CD4-positive, alpha-beta T cell (primary cell): Measurements from ENCODE around the gene FCRL3. TPM values are rescaled to one million over a fixed set of nuclear protein-coding genes. Genes with fewer than 3 reads are reported as not detected.
"Not testable (repeated sequence)": the region's sequence is repeated elsewhere in the genome, so short reads cannot be mapped to it uniquely, and the experiment has no call there.

Source experiments
- ATAC-seq: fragments of 200-7000 bp; cut with Tn5 transposase; one replicate; pipeline ENCODE4 v1.10.0; 2022; ENCODE audit warnings: mild to moderate bottlenecking; ENCODE audit not compliant: poor library complexity
- CTCF ChIA-PET: fragments of 350-600 bp; sonication (Branson Sonifier 250); formaldehyde crosslinking; loops from one replicate; lab custom pipeline; 2021; ENCODE audit warnings: antibody characterized with exemption, inconsistent platforms; lab: Charles Lee
- POLR2A ChIA-PET: fragments of 350-600 bp; sonication (Branson Sonifier 250); formaldehyde crosslinking; loops from one replicate; lab custom pipeline; 2021; ENCODE audit warnings: antibody characterized with exemption, inconsistent platforms; lab: Charles Lee
- DNase-seq, 14 experiments: peaks; one replicate each; pipeline ENCODE4 v3.0.0-alpha.2; 2013 to 2020; ENCODE audit warnings: mixed read lengths in 2 of 14
- H3K27ac ChIP-seq, 2 donors: one replicate each; pipeline versions ENCODE4 v1.5.1 to v1.7.0; 2013; ENCODE audit warnings: low read length in 2 of 2, low read depth in 1 of 2, mild to moderate bottlenecking in 1 of 2
- H3K27me3 ChIP-seq, 2 experiments: 1 replicate in 1 of 2; 2 replicates in 1 of 2; pipeline versions ENCODE4 v1.6.1 to v1.7.0; 2013; ENCODE audit warnings: low read length in 2 of 2, control low read depth in 1 of 2, mild to moderate bottlenecking in 1 of 2, moderate library complexity in 1 of 2; ENCODE audit not compliant: insufficient read depth in 2 of 2, control insufficient read depth in 1 of 2
- H3K36me3 ChIP-seq: one replicate; pipeline ENCODE4 v1.6.1; 2013; ENCODE audit warnings: low read length, control low read depth; ENCODE audit not compliant: insufficient read depth
- H3K4me1 ChIP-seq: one replicate; pipeline ENCODE4 v1.6.1; 2013; ENCODE audit warnings: low read length, control low read depth; ENCODE audit not compliant: insufficient read depth
- H3K4me3 ChIP-seq: one replicate; pipeline ENCODE4 v1.5.1; 2013; ENCODE audit warnings: mild to moderate bottlenecking, low read length, moderate library complexity
- H3K9me3 ChIP-seq, 2 experiments: 1 replicate in 1 of 2; 2 replicates in 1 of 2; pipeline versions ENCODE4 v1.6.1 to v1.7.0; 2013; ENCODE audit warnings: low read length in 2 of 2, mild to moderate bottlenecking in 2 of 2, control low read depth in 1 of 2, moderate library complexity in 1 of 2; ENCODE audit not compliant: control insufficient read depth in 1 of 2, insufficient read depth in 1 of 2
- H3K27ac Mint-ChIP-seq: one replicate; pipeline ENCODE4 v1.8.0; 2020; ENCODE audit warnings: mixed read lengths
- H3K27me3 Mint-ChIP-seq: one replicate; pipeline ENCODE4 v1.8.0; 2021; ENCODE audit warnings: mixed read lengths
- H3K36me3 Mint-ChIP-seq: one replicate; pipeline ENCODE4 v1.8.0; 2021; ENCODE audit warnings: low read depth, mixed read lengths
- H3K4me1 Mint-ChIP-seq: one replicate; pipeline ENCODE4 v1.8.0; 2021; ENCODE audit warnings: low read depth, mixed read lengths
- H3K4me3 Mint-ChIP-seq: one replicate; pipeline ENCODE4 v1.8.0; 2020; ENCODE audit warnings: mild to moderate bottlenecking, mixed read lengths
- H3K9me3 Mint-ChIP-seq: one replicate; pipeline ENCODE4 v1.8.0; 2020; ENCODE audit warnings: mixed read lengths
- CTCF ChIP-seq: fragments of 200-600 bp; IDR thresholded peaks from one replicate; pipeline ENCODE4 v1.8.0; 2022; ENCODE audit warnings: antibody characterized with exemption, mild to moderate bottlenecking
- intact Hi-C, 2 experiments: fragments of 100-400 bp; cut with DNase I in 1 of 2; cut with micrococcal nuclease in 1 of 2; formaldehyde crosslinking; loops; one replicate each; pipeline versions ENCODE4 v1.15.1 to v1.9.0; 2023 to 2025; cut with DNase I, micrococcal nuclease
- polyA plus RNA-seq, 2 donors: library from polyadenylated mRNA; unstranded; fragments of 120-200 nt; gene quantifications; one replicate each; pipeline ENCODE4 v1.2.1, GENCODE V29; 2013
- total RNA-seq, 174 experiments: library from RNA in 2 of 174; stranded (reverse) in 2 of 174; gene quantifications; one replicate each; pipeline ENCODE4 v1.2.3 and lab custom pipeline; 2021 to 2026

The FCRL3 gene, protein sequence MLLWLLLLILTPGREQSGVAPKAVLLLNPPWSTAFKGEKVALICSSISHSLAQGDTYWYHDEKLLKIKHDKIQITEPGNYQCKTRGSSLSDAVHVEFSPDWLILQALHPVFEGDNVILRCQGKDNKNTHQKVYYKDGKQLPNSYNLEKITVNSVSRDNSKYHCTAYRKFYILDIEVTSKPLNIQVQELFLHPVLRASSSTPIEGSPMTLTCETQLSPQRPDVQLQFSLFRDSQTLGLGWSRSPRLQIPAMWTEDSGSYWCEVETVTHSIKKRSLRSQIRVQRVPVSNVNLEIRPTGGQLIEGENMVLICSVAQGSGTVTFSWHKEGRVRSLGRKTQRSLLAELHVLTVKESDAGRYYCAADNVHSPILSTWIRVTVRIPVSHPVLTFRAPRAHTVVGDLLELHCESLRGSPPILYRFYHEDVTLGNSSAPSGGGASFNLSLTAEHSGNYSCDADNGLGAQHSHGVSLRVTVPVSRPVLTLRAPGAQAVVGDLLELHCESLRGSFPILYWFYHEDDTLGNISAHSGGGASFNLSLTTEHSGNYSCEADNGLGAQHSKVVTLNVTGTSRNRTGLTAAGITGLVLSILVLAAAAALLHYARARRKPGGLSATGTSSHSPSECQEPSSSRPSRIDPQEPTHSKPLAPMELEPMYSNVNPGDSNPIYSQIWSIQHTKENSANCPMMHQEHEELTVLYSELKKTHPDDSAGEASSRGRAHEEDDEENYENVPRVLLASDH
- 1 to 10 TPM in 1 of 2 experiments, under 1 TPM in 1; 0.99 to 1.1 TPM for total RNA-seq
- 12.0 TPM for polyA plus RNA-seq (2013, experiment 1 of 2)
- 17.7 TPM for polyA plus RNA-seq (2013, experiment 2 of 2)
- 0.56 to 35.7 (median 10.8) reads per million in 172 experiments for total RNA-seq (lab: John Stamatoyannopoulos, UW)

GRCh38 chr1:157700732-157701131 is at the start of gene FCRL3:
TSS of gene FCRL3 (minus strand) at chr1:157700769. CDS start at chr1:157700489, 280 bp downstream.
- Histone ChIP-seq H3K9me3 (no peaks in the 10 kb centered on the region), H3K27ac (no peak within 1 kb of the TSS), H3K36me3 (no peaks in the 10 kb centered on the region), H3K27me3 (peaks cover 0 to 3% of the 10 kb centered on the region in 2 experiments), H3K4me1 (no peaks in the 10 kb centered on the region), H3K4me3 (peak within 1 kb of the TSS; percentile 14)
- TF ChIP-seq CTCF, result no peak
- Mint-ChIP-seq H3K27me3 (peaks cover 11% of the 10 kb centered on the region), H3K27ac (no peak within 1 kb of the TSS), H3K4me3 (peak within 1 kb of the TSS; percentile 37), H3K9me3 (no peaks in the 10 kb centered on the region), H3K4me1 (no peaks in the 10 kb centered on the region), H3K36me3 (no peaks in the 10 kb centered on the region)
- ChIA-PET POLR2A (no interaction called here), CTCF (interaction anchor here (1.0 kb wide), 1 partner anchor 9 kb away, joined by 3 read pairs; no protein-coding TSS in a partner anchor)
- ATAC-seq, result no peak
- intact Hi-C loops, result no loop called here
- peak in 2 of 14 experiments; percentile 30 to 53 for DNase-seq

DNA sequence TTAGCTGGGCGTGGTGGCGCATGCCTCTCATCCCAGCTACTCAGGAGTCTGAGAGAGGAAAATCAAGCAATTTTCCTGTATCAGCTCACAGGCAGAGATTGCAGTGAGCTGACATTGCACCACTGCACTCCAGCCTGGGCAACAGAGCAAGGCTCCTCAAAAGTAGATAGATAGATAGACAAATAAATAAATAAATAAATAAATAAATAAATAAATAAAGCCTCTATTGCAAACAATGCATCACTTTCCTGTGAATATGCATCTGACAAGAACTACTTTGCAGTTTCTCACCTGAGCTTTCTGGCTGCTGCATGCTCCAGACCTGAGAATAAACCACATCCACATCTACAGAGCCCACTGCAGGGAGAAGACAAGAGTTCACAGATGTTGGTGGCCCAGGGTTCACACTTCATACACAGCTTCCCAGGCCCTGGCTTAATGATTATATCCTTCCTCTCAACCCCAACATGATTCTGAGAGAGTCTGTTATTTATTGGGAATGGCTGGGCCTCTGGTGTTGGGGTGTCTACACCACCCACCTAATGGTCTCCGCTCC is 47.8 kb upstream of the FCRL3 start:
- H3K27me3 ChIP-seq, result no peaks in the 10 kb centered on the region
- Mint-ChIP-seq H3K36me3 (no peaks in the 10 kb centered on the region), H3K27me3 (peaks cover 19% of the 10 kb centered on the region), H3K4me1 (no peaks in the 10 kb centered on the region), H3K27ac (no peak overlapping the region), H3K9me3 (no peaks in the 10 kb centered on the region), H3K4me3 (no peak overlapping the region)
- CTCF ChIA-PET, result no interaction called here
- H3K4me1 ChIP-seq, result no peaks in the 10 kb centered on the region
- no peak overlapping the region for H3K27ac ChIP-seq
- DNase-seq, result no peak
- H3K36me3 ChIP-seq, result no peaks in the 10 kb centered on the region
- no peak overlapping the region for H3K4me3 ChIP-seq
- POLR2A ChIA-PET, result no interaction called here
- intact Hi-C loops, result no loop called here
- no peaks in the 10 kb centered on the region for H3K9me3 ChIP-seq
- no peak for TF ChIP-seq CTCF
- ATAC-seq, result no peak

GRCh38 chr1:157739229-157739901 is 38.8 kb upstream of the FCRL3 start:
- Mint-ChIP-seq H3K9me3 (no peaks in the 10 kb centered on the region), H3K36me3 (no peaks in the 10 kb centered on the region), H3K27me3 (peaks cover 4% of the 10 kb centered on the region), H3K4me1 (no peaks in the 10 kb centered on the region), H3K27ac (no peak overlapping the region), H3K4me3 (no peak overlapping the region)
- Histone ChIP-seq H3K27me3 (no peaks in the 10 kb centered on the region), H3K4me1 (no peaks in the 10 kb centered on the region), H3K36me3 (no peaks in the 10 kb centered on the region), H3K4me3 (no peak overlapping the region), H3K9me3 (peaks cover 0 to 8% of the 10 kb centered on the region in 2 experiments), H3K27ac (no peak overlapping the region)
- POLR2A ChIA-PET, result no interaction called here
- ATAC-seq (no peak), DNase-seq (no peak)
- CTCF ChIA-PET, result no interaction called here
- intact Hi-C loops, result no loop called here
- TF ChIP-seq CTCF, result no peak

DNA sequence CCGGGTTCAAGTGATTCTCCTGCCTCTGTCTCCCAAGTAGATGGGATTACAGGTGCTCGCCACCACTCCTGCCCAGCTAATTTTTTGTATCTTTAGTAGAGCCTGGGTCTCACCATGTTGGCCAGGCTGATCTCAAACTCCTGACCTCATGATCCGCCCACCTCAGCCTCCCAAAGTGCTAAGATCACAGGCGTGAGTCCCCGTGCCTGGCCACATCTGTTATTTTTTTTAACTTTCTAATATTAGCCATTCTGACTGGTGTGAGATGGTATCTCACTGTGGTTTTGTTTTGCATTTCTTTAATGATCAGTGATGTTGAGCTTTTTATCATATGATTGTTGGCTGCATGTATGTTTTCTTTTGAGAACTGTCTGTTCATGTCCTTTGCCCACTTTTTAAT is 35.4 kb upstream of the FCRL3 start:
- POLR2A ChIA-PET, H3K27ac ChIP-seq, H3K27ac Mint-ChIP-seq, H3K27me3 Mint-ChIP-seq, DNase-seq, H3K4me3 Mint-ChIP-seq, H3K36me3 Mint-ChIP-seq, H3K9me3 ChIP-seq, H3K4me1 ChIP-seq, H3K9me3 Mint-ChIP-seq, intact Hi-C loops, CTCF ChIA-PET, ATAC-seq, H3K27me3 ChIP-seq, H3K4me3 ChIP-seq, H3K4me1 Mint-ChIP-seq, H3K36me3 ChIP-seq: not testable (repeated sequence)
